CD4-positive, alpha-beta T cell (primary cell): Measurements from ENCODE around the gene KLF8. TPM values are rescaled to one million over a fixed set of nuclear protein-coding genes. Genes with fewer than 3 reads are reported as not detected.

Experiments
- ATAC-seq: fragments of 200-7000 bp; cut with Tn5 transposase; one replicate; pipeline ENCODE4 v1.10.0; 2022; ENCODE audit warnings: mild to moderate bottlenecking; ENCODE audit not compliant: poor library complexity
- CTCF ChIA-PET: fragments of 350-600 bp; sonication (Branson Sonifier 250); formaldehyde crosslinking; loops from one replicate; lab custom pipeline; 2021; ENCODE audit warnings: antibody characterized with exemption, inconsistent platforms; lab: Charles Lee
- POLR2A ChIA-PET: fragments of 350-600 bp; sonication (Branson Sonifier 250); formaldehyde crosslinking; loops from one replicate; lab custom pipeline; 2021; ENCODE audit warnings: antibody characterized with exemption, inconsistent platforms; lab: Charles Lee
- DNase-seq, 14 experiments: peaks; one replicate each; pipeline ENCODE4 v3.0.0-alpha.2; 2013 to 2020; ENCODE audit warnings: mixed read lengths in 2 of 14
- H3K27ac ChIP-seq, 2 donors: one replicate each; pipeline versions ENCODE4 v1.5.1 to v1.7.0; 2013; ENCODE audit warnings: low read length in 2 of 2, low read depth in 1 of 2, mild to moderate bottlenecking in 1 of 2
- H3K27me3 ChIP-seq, 2 experiments: 1 replicate in 1 of 2; 2 replicates in 1 of 2; pipeline versions ENCODE4 v1.6.1 to v1.7.0; 2013; ENCODE audit warnings: low read length in 2 of 2, control low read depth in 1 of 2, mild to moderate bottlenecking in 1 of 2, moderate library complexity in 1 of 2; ENCODE audit not compliant: insufficient read depth in 2 of 2, control insufficient read depth in 1 of 2
- H3K36me3 ChIP-seq: one replicate; pipeline ENCODE4 v1.6.1; 2013; ENCODE audit warnings: low read length, control low read depth; ENCODE audit not compliant: insufficient read depth
- H3K4me1 ChIP-seq: one replicate; pipeline ENCODE4 v1.6.1; 2013; ENCODE audit warnings: low read length, control low read depth; ENCODE audit not compliant: insufficient read depth
- H3K4me3 ChIP-seq: one replicate; pipeline ENCODE4 v1.5.1; 2013; ENCODE audit warnings: mild to moderate bottlenecking, low read length, moderate library complexity
- H3K9me3 ChIP-seq, 2 experiments: 1 replicate in 1 of 2; 2 replicates in 1 of 2; pipeline versions ENCODE4 v1.6.1 to v1.7.0; 2013; ENCODE audit warnings: low read length in 2 of 2, mild to moderate bottlenecking in 2 of 2, control low read depth in 1 of 2, moderate library complexity in 1 of 2; ENCODE audit not compliant: control insufficient read depth in 1 of 2, insufficient read depth in 1 of 2
- H3K27ac Mint-ChIP-seq: one replicate; pipeline ENCODE4 v1.8.0; 2020; ENCODE audit warnings: mixed read lengths
- H3K27me3 Mint-ChIP-seq: one replicate; pipeline ENCODE4 v1.8.0; 2021; ENCODE audit warnings: mixed read lengths
- H3K36me3 Mint-ChIP-seq: one replicate; pipeline ENCODE4 v1.8.0; 2021; ENCODE audit warnings: low read depth, mixed read lengths
- H3K4me1 Mint-ChIP-seq: one replicate; pipeline ENCODE4 v1.8.0; 2021; ENCODE audit warnings: low read depth, mixed read lengths
- H3K4me3 Mint-ChIP-seq: one replicate; pipeline ENCODE4 v1.8.0; 2020; ENCODE audit warnings: mild to moderate bottlenecking, mixed read lengths
- H3K9me3 Mint-ChIP-seq: one replicate; pipeline ENCODE4 v1.8.0; 2020; ENCODE audit warnings: mixed read lengths
- CTCF ChIP-seq: fragments of 200-600 bp; IDR thresholded peaks from one replicate; pipeline ENCODE4 v1.8.0; 2022; ENCODE audit warnings: antibody characterized with exemption, mild to moderate bottlenecking
- intact Hi-C, 2 experiments: fragments of 100-400 bp; cut with DNase I in 1 of 2; cut with micrococcal nuclease in 1 of 2; formaldehyde crosslinking; loops; one replicate each; pipeline versions ENCODE4 v1.15.1 to v1.9.0; 2023 to 2025; cut with DNase I, micrococcal nuclease
- total RNA-seq, 174 experiments: library from RNA in 2 of 174; stranded (reverse) in 2 of 174; gene quantifications; one replicate each; pipeline ENCODE4 v1.2.3 and lab custom pipeline; 2021 to 2026

KLF8 gene
- total RNA-seq, 2 experiments from 2014 or later, result 5.6 to 6.2 TPM

DNA sequence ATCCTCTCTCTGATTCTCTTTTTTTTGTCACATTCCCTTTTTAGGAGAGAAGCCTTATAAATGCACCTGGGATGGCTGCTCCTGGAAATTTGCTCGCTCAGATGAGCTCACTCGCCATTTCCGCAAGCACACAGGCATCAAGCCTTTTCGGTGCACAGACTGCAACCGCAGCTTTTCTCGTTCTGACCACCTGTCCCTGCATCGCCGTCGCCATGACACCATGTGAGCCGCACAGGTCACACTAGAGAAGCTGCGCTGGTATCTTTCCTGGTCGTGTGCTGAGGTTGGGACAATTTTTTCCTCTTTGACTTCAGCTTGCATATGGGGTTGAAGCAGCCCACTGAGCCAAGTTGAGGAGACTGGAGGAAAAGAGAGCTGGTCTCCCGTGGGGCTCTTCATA is 52.1 kb downstream of the KLF8 start:
- no peak for TF ChIP-seq CTCF
- POLR2A ChIA-PET, result no interaction called here
- H3K27me3 ChIP-seq, result no peaks in the 10 kb centered on the region
- H3K4me3 ChIP-seq, result no peak overlapping the region
- H3K27me3 Mint-ChIP-seq, result no peaks in the 10 kb centered on the region
- H3K36me3 Mint-ChIP-seq, result no peaks in the 10 kb centered on the region
- no peaks in the 10 kb centered on the region for H3K4me1 ChIP-seq
- ATAC-seq (no peak), DNase-seq (no peak)
- no peaks in the 10 kb centered on the region for H3K9me3 Mint-ChIP-seq
- intact Hi-C loops, result loop anchor here in 1 of 2 experiments (10.0 kb wide), 1 partner anchor 281 kb away; the partner anchor contains the start of gene UBQLN2
- no peak overlapping the region for H3K27ac ChIP-seq
- no peak overlapping the region for H3K27ac Mint-ChIP-seq
- CTCF ChIA-PET, result interaction anchor here (1.0 kb wide), 1 partner anchor 450 kb away, joined by 3 read pairs; no protein-coding TSS in a partner anchor
- H3K36me3 ChIP-seq, result no peaks in the 10 kb centered on the region
- H3K4me1 Mint-ChIP-seq, result peaks cover 8% of the 10 kb centered on the region
- no peak overlapping the region for H3K4me3 Mint-ChIP-seq
- no peaks in the 10 kb centered on the region for H3K9me3 ChIP-seq

DNA sequence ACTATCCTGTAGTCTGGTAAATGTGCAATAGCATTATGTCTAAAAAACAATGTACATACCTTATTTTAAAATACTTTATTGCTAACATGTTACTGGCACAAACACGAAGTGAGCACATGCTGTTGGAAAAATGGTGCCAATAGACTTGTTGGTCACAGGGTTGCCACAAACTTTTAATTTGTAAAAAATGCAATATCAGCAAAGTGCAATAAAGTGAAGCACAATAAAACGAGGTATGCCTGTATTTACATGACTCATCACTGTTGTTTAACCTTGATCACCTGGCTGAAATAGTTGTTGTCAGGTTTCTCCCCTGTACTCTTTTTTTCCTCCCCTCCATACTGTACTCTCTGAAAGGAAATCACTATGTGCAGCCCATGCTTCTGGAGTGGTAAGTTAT is 56.5 kb downstream of the KLF8 start:
- Mint-ChIP-seq H3K36me3 (peaks cover 6% of the 10 kb centered on the region), H3K27ac (no peak overlapping the region), H3K4me1 (no peaks in the 10 kb centered on the region), H3K4me3 (no peak overlapping the region), H3K9me3 (no peaks in the 10 kb centered on the region), H3K27me3 (no peaks in the 10 kb centered on the region)
- Histone ChIP-seq H3K27ac (no peak overlapping the region), H3K9me3 (no peaks in the 10 kb centered on the region), H3K36me3 (no peaks in the 10 kb centered on the region), H3K4me1 (no peaks in the 10 kb centered on the region), H3K4me3 (no peak overlapping the region), H3K27me3 (no peaks in the 10 kb centered on the region)
- intact Hi-C loops, result loop anchor here in 1 of 2 experiments (10.0 kb wide), 1 partner anchor 276 kb away; the partner anchor contains the start of gene UBQLN2
- TF ChIP-seq CTCF, result no peak
- ChIA-PET POLR2A (no interaction called here), CTCF (no interaction called here)
- no peak for ATAC-seq
- no peak for DNase-seq

DNA sequence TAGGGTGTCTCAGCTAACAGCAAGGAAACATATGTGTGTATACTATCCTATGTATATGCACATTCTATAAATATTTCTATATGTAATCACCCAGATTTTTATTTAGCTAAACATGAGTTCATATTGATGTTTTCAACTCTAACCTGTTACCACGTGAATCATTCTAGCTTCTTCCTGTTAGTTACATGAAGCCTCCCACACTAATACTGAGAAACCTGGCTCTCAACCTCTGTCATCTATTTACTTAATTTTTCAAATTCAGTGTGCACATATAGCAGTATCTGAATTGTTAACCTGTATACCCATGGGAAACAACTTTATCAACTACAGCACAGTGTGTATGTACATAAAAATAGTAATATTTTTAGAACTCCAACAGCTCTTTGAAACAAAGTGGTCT is 57.3 kb downstream of the KLF8 start:
- H3K27me3 Mint-ChIP-seq, result no peaks in the 10 kb centered on the region
- DNase-seq, result no peak
- Histone ChIP-seq H3K4me1 (no peaks in the 10 kb centered on the region), H3K9me3 (no peaks in the 10 kb centered on the region), H3K27ac (no peak overlapping the region), H3K27me3 (no peaks in the 10 kb centered on the region), H3K4me3 (no peak overlapping the region), H3K36me3 (no peaks in the 10 kb centered on the region)
- POLR2A ChIA-PET, result no interaction called here
- CTCF ChIA-PET, result interaction anchor here (1.2 kb wide), 1 partner anchor 438 kb away, joined by 3 read pairs; no protein-coding TSS in a partner anchor
- no peaks in the 10 kb centered on the region for H3K9me3 Mint-ChIP-seq
- H3K4me1 Mint-ChIP-seq, result no peaks in the 10 kb centered on the region
- no peak overlapping the region for H3K27ac Mint-ChIP-seq
- no peak for TF ChIP-seq CTCF
- ATAC-seq, result no peak
- no peak overlapping the region for H3K4me3 Mint-ChIP-seq
- H3K36me3 Mint-ChIP-seq, result peaks cover 6% of the 10 kb centered on the region
- intact Hi-C loops, result loop anchor here in 1 of 2 experiments (10.0 kb wide), 1 partner anchor 275 kb away; the partner anchor contains the start of gene UBQLN2
